GM23338 (cell line): ENCODE measurements around the gene AXL.

Experiments
- CTCF ChIP-seq, 2 experiments: fragments of 200-600 bp in 1 of 2; sonication (generic) in 1 of 2; conservative IDR thresholded peaks; 2 replicates each; pipeline versions ENCODE4 v1.5.1 to v1.6.1; 2016 to 2017; ENCODE audit warnings: antibody characterized with exemption in 2 of 2, low read depth in 2 of 2, mild to moderate bottlenecking in 2 of 2, moderate library complexity in 1 of 2
- EZH2 ChIP-seq: fragments of 200-600 bp; sonication (generic); IDR thresholded peaks from one replicate; pipeline ENCODE4 v1.8.0; 2017; ENCODE audit warnings: antibody characterized with exemption, mild to moderate bottlenecking, low read depth; ENCODE audit not compliant: unreplicated experiment
- POLR2AphosphoS5 ChIP-seq: IDR thresholded peaks from 2 replicates; pipeline ENCODE4 v1.6.1; 2016; ENCODE audit warnings: antibody characterized with exemption, low read depth

GRCh38 chr19:41265395-41266153, 46.6 kb downstream of the AXL start:
- no peak for TF ChIP-seq CTCF (conservative IDR thresholded peaks at IDR 0.05; ENCODE audit: low read depth in 2 of 2)
- no peak for TF ChIP-seq POLR2AphosphoS5
- no peak for TF ChIP-seq EZH2
